Mesenchymal stem cell (in vitro differentiated cells and primary cell): ENCODE results near the gene FIGLA.

Experiments
- DNase-seq: peaks from one replicate; pipeline ENCODE4 v3.0.0-alpha.2; 2013
- H2AFZ ChIP-seq: one replicate; pipeline ENCODE4 v1.6.1; 2013; ENCODE audit warnings: low read depth, mild to moderate bottlenecking, control low read depth, inconsistent platforms, low read length, moderate library complexity
- H2AK5ac ChIP-seq: 2 replicates; pipeline ENCODE4 v1.6.1; 2013; ENCODE audit warnings: low read length, moderate library complexity, mild to moderate bottlenecking, inconsistent platforms; ENCODE audit not compliant: severe bottlenecking
- H2BK120ac ChIP-seq: one replicate; pipeline ENCODE4 v1.6.1; 2013; ENCODE audit warnings: low read depth, mild to moderate bottlenecking, inconsistent platforms, low read length, moderate library complexity
- H2BK12ac ChIP-seq, 2 experiments: one replicate each; pipeline ENCODE4 v1.6.1; 2013; ENCODE audit warnings: inconsistent platforms in 2 of 2, low read length in 2 of 2, mild to moderate bottlenecking in 2 of 2, moderate library complexity in 2 of 2, control low read depth in 1 of 2
- H2BK15ac ChIP-seq: one replicate; pipeline ENCODE4 v1.6.1; 2013; ENCODE audit warnings: mild to moderate bottlenecking, low read depth, inconsistent platforms; ENCODE audit not compliant: poor library complexity, severe bottlenecking
- H2BK5ac ChIP-seq: 2 replicates; pipeline ENCODE4 v1.6.1; 2013; ENCODE audit warnings: low read depth, mild to moderate bottlenecking, low read length, control low read depth, inconsistent platforms; ENCODE audit not compliant: poor library complexity, severe bottlenecking
- H3K14ac ChIP-seq, 2 experiments: one replicate each; pipeline ENCODE4 v1.6.1; 2013; ENCODE audit warnings: inconsistent platforms in 2 of 2, low read length in 2 of 2, control low read depth in 1 of 2, mild to moderate bottlenecking in 1 of 2, moderate library complexity in 1 of 2
- H3K18ac ChIP-seq, 2 experiments: one replicate each; pipeline ENCODE4 v1.6.1; 2013; ENCODE audit warnings: inconsistent platforms in 2 of 2, low read length in 2 of 2, control low read depth in 1 of 2, low read depth in 1 of 2, mild to moderate bottlenecking in 1 of 2
- H3K23ac ChIP-seq, 2 experiments: one replicate each; pipeline ENCODE4 v1.6.1; 2013; ENCODE audit warnings: inconsistent platforms in 2 of 2, low read length in 2 of 2, mild to moderate bottlenecking in 2 of 2, moderate library complexity in 2 of 2, control low read depth in 1 of 2
- H3K27ac ChIP-seq: 2 replicates; pipeline ENCODE4 v1.5.1; 2013; ENCODE audit warnings: mild to moderate bottlenecking, moderate library complexity, low read length, control low read depth, inconsistent platforms; ENCODE audit not compliant: poor library complexity, severe bottlenecking
- H3K27me3 ChIP-seq, 2 experiments: 2 replicates each; pipeline versions ENCODE4 v1.6.1 to v1.7.0; 2013; ENCODE audit warnings: low read length in 2 of 2, mild to moderate bottlenecking in 2 of 2, moderate library complexity in 2 of 2, control low read depth in 1 of 2, inconsistent platforms in 1 of 2; ENCODE audit not compliant: control insufficient read depth in 1 of 2, insufficient read depth in 1 of 2
- H3K36me3 ChIP-seq, 2 experiments: 2 replicates each; pipeline versions ENCODE4 v1.6.1 to v1.7.0; 2013; ENCODE audit warnings: low read length in 2 of 2, control low read depth in 1 of 2, inconsistent platforms in 1 of 2, low read depth in 1 of 2, mild to moderate bottlenecking in 1 of 2; ENCODE audit not compliant: insufficient read depth in 2 of 2, control insufficient read depth in 1 of 2
- H3K4ac ChIP-seq, 2 experiments: one replicate each; pipeline ENCODE4 v1.6.1; 2013; ENCODE audit warnings: inconsistent platforms in 2 of 2, low read length in 2 of 2, mild to moderate bottlenecking in 2 of 2, moderate library complexity in 2 of 2, control low read depth in 1 of 2, low read depth in 1 of 2
- H3K4me1 ChIP-seq: 2 replicates; pipeline ENCODE4 v1.6.1; 2013; ENCODE audit warnings: low read depth, low read length, control low read depth; ENCODE audit not compliant: control insufficient read depth, insufficient read depth
- H3K4me2 ChIP-seq: 2 replicates; pipeline ENCODE4 v1.6.1; 2013; ENCODE audit warnings: low read length, mild to moderate bottlenecking, inconsistent platforms; ENCODE audit not compliant: poor library complexity, severe bottlenecking
- H3K4me3 ChIP-seq, 2 experiments: 2 replicates each; pipeline versions ENCODE4 v1.5.1 to v1.7.0; 2013; ENCODE audit warnings: low read length in 2 of 2, mild to moderate bottlenecking in 2 of 2, control low read depth in 1 of 2, low read depth in 1 of 2; ENCODE audit not compliant: insufficient read depth in 1 of 2
- H3K79me1 ChIP-seq: replicated peaks from 2 replicates; pipeline ENCODE4 v1.6.1; 2013; ENCODE audit warnings: mild to moderate bottlenecking, control low read depth, low read length, inconsistent platforms; ENCODE audit not compliant: poor library complexity, severe bottlenecking
- H3K9ac ChIP-seq: 2 replicates; pipeline ENCODE4 v1.7.0; 2013; ENCODE audit warnings: mild to moderate bottlenecking, low read length, moderate library complexity
- H3K9me3 ChIP-seq: 2 replicates; pipeline ENCODE4 v1.7.0; 2013; ENCODE audit warnings: mild to moderate bottlenecking, low read length; ENCODE audit not compliant: control insufficient read depth
- H4K8ac ChIP-seq: one replicate; pipeline ENCODE4 v1.6.1; 2013; ENCODE audit warnings: inconsistent platforms, mild to moderate bottlenecking, low read length, moderate library complexity
- H4K91ac ChIP-seq: one replicate; pipeline ENCODE4 v1.6.1; 2013; ENCODE audit warnings: mild to moderate bottlenecking, low read length, inconsistent platforms
- WGBS: methylation state at CpG from one replicate; pipeline ENCODE4 v1.1.7; 2013; ENCODE audit warnings: mixed read lengths; 5-methylcytosine and 5-hydroxymethylcytosine counted together

Gene FIGLA

GRCh38 chr2:70750320-70750719 lies 40.1 kb downstream of the FIGLA start:
- Histone ChIP-seq H2BK15ac (no peak overlapping the region), H3K4me2 (no peak overlapping the region), H4K91ac (no peak overlapping the region), H3K9me3 (no peaks in the 10 kb centered on the region), H3K36me3 (no peaks in the 10 kb centered on the region), H3K9ac (no peak overlapping the region), H3K4me1 (no peaks in the 10 kb centered on the region), H3K4ac (no peak overlapping the region), H2AK5ac (no peak overlapping the region), H3K14ac (no peak overlapping the region), H3K4me3 (no peak overlapping the region), H3K23ac (no peak overlapping the region), H3K27ac (no peak overlapping the region), H3K79me1 (no peaks in the 10 kb centered on the region), H4K8ac (no peak overlapping the region), H3K18ac (no peak overlapping the region), H2BK120ac (no peak overlapping the region), H2BK5ac (no peak overlapping the region), H3K27me3 (peaks cover 12 to 61% of the 10 kb centered on the region in 2 experiments), H2BK12ac (no peak overlapping the region), H2AFZ (no peak overlapping the region)
- no peak for DNase-seq
- 55% methylated on average over 1 of the region's 1 CpG for WGBS

GRCh38 chr2:70748002-70748784 lies 42.2 kb downstream of the FIGLA start:
- H3K18ac ChIP-seq, result no peak overlapping the region
- H2AK5ac ChIP-seq, result no peak overlapping the region
- H4K91ac ChIP-seq, result no peak overlapping the region
- H2BK15ac ChIP-seq, result no peak overlapping the region
- peaks cover 12 to 42% of the 10 kb centered on the region in 2 experiments for H3K27me3 ChIP-seq
- no peak overlapping the region for H3K4ac ChIP-seq
- no peak overlapping the region for H4K8ac ChIP-seq
- H3K79me1 ChIP-seq, result no peaks in the 10 kb centered on the region
- H2BK120ac ChIP-seq, result no peak overlapping the region
- H3K4me2 ChIP-seq, result no peak overlapping the region
- no peaks in the 10 kb centered on the region for H3K4me1 ChIP-seq
- no peaks in the 10 kb centered on the region for H3K9me3 ChIP-seq
- no peak overlapping the region for H2BK12ac ChIP-seq
- no peak overlapping the region for H3K4me3 ChIP-seq
- 39% methylated on average over 1 of the region's 1 CpG for WGBS
- H3K23ac ChIP-seq, result no peak overlapping the region
- no peak overlapping the region for H2BK5ac ChIP-seq
- no peak overlapping the region for H3K9ac ChIP-seq
- H3K14ac ChIP-seq, result no peak overlapping the region
- H2AFZ ChIP-seq, result no peak overlapping the region
- no peaks in the 10 kb centered on the region for H3K36me3 ChIP-seq
- no peak overlapping the region for H3K27ac ChIP-seq
- no peak for DNase-seq

DNA sequence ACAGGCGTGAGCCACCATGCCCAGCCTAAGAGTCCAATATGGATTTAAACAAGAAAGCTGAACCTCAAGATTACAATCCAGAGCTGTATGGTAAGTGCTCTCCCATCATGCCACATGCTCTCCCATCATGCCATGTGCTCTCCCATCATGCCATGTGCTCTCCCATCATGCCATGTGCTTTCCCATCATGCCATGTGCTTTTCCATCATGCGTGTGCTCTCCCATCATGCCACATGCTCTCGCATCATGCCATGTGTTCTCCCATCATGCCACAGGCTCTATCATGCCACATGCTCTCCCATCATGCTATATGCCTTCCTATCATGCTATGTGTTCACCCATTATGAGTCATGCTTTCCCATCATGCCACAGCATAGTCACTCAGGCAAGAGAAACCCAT lies 43.2 kb downstream of the FIGLA start:
- no peak overlapping the region for H4K91ac ChIP-seq
- H2BK5ac ChIP-seq, result no peak overlapping the region
- no peak overlapping the region for H2BK120ac ChIP-seq
- peaks cover 8 to 37% of the 10 kb centered on the region in 2 experiments for H3K27me3 ChIP-seq
- no peak overlapping the region for H3K18ac ChIP-seq
- H2BK12ac ChIP-seq, result no peak overlapping the region
- H3K79me1 ChIP-seq, result no peaks in the 10 kb centered on the region
- H3K4ac ChIP-seq, result no peak overlapping the region
- H3K9ac ChIP-seq, result no peak overlapping the region
- H3K36me3 ChIP-seq, result no peaks in the 10 kb centered on the region
- H3K27ac ChIP-seq, result no peak overlapping the region
- no peak overlapping the region for H3K14ac ChIP-seq
- no peak for DNase-seq
- H3K23ac ChIP-seq, result no peak overlapping the region
- H4K8ac ChIP-seq, result no peak overlapping the region
- H3K4me1 ChIP-seq, result no peaks in the 10 kb centered on the region
- H3K4me2 ChIP-seq, result no peak overlapping the region
- no peak overlapping the region for H3K4me3 ChIP-seq
- no peak overlapping the region for H2BK15ac ChIP-seq
- 89% methylated on average over 3 of the region's 3 CpGs for WGBS
- no peaks in the 10 kb centered on the region for H3K9me3 ChIP-seq
- H2AFZ ChIP-seq, result no peak overlapping the region
- H2AK5ac ChIP-seq, result no peak overlapping the region

DNA sequence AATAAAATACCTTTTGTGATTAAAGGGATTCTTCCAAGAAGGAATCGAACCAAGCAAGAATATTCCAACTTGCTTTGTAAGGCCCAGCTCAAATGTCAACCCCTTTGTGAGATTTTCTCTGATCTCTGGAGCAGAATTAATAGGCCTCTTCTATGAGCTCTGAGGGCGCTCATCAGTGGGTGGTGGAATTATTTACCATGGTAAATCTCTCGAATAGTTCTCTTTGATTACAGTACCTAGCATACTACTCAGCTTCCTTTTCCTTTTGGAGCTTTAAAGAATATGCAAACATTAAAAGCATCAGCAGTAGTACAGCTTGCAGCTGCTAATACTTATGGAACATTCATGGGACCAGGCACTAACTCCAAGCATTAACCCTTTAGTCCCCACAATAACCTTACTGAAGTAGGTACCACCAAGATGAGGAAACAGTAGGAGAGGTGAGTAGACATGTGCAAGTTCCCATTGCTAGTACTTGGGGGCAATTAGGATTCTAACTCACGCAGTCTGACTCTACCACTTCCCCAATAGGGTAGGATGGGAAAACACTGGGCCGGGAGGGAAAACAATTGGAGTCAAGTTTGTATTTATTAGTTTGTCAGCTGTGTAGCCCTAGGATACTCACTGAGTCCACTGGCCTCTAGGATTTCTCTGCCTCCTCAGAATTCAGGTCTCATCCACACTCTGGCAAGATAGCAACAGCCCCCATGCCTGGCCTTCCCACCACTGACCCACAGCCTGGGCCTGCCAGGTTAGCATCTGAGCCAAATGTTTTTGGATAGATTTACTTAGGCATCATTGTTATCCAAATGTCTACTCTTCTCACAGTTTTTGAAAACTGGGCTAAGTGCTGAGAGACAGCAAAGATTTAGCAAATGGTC lies 44.1 kb downstream of the FIGLA start:
- Histone ChIP-seq H2BK5ac (no peak overlapping the region), H3K27ac (no peak overlapping the region), H3K4me2 (no peak overlapping the region), H3K4me3 (no peak overlapping the region), H2AK5ac (no peak overlapping the region), H3K79me1 (no peaks in the 10 kb centered on the region), H4K8ac (no peak overlapping the region), H3K18ac (no peak overlapping the region), H2BK12ac (no peak overlapping the region), H2BK120ac (no peak overlapping the region), H3K36me3 (no peaks in the 10 kb centered on the region), H3K9ac (no peak overlapping the region), H3K9me3 (no peaks in the 10 kb centered on the region), H3K27me3 (peaks cover 12 to 30% of the 10 kb centered on the region in 2 experiments), H2AFZ (no peak overlapping the region), H3K23ac (no peak overlapping the region), H4K91ac (no peak overlapping the region), H3K14ac (no peak overlapping the region), H3K4ac (no peak overlapping the region), H2BK15ac (no peak overlapping the region), H3K4me1 (no peaks in the 10 kb centered on the region)
- WGBS, result 87% methylated on average over 3 of the region's 5 CpGs
- no peak for DNase-seq
